Fibroblast of the conjunctiva (primary cell): ENCODE results near the gene MBD2.

Source experiments
- DNase-seq: peaks from one replicate; pipeline ENCODE4 v3.0.0-alpha.2; 2010; ENCODE audit warnings: low read depth

MBD2 gene

GRCh38 chr18:54197747-54198411 lies 26.6 kb downstream of the MBD2 start:
- no peak for DNase-seq

- no peak for DNase-seq
Observed at GRCh38 chr18:54193786-54194185, 30.7 kb downstream of the MBD2 start.

GRCh38 chr18:54192900-54193299 lies 31.6 kb downstream of the MBD2 start:
- no peak for DNase-seq

- no peak for DNase-seq
Observed at GRCh38 chr18:54192415-54192814, 32.1 kb downstream of the MBD2 start.

- DNase-seq = no peak
Observed at GRCh38 chr18:54191352-54191751, 33.1 kb downstream of the MBD2 start.

GRCh38 chr18:54187372-54187771 lies 37.1 kb downstream of the MBD2 start:
- no peak for DNase-seq

GRCh38 chr18:54184836-54185235 lies 39.6 kb downstream of the MBD2 start:
- DNase-seq = no peak

GRCh38 chr18:54183390-54183789 lies 41.1 kb downstream of the MBD2 start:
- no peak for DNase-seq

- no peak for DNase-seq
Observed at GRCh38 chr18:54181856-54182602, 42.4 kb downstream of the MBD2 start.

GRCh38 chr18:54173980-54174630 lies 50.4 kb downstream of the MBD2 start:
- no peak for DNase-seq

- DNase-seq = no peak
Observed at GRCh38 chr18:54173250-54173649, 51.2 kb downstream of the MBD2 start.

- DNase-seq = no peak
Observed at GRCh38 chr18:54169431-54170403, 54.8 kb downstream of the MBD2 start.

- no peak for DNase-seq
Observed at GRCh38 chr18:54165450-54165849, 59.0 kb downstream of the MBD2 start.

GRCh38 chr18:54163453-54163852 lies 61.0 kb downstream of the MBD2 start:
- DNase-seq = no peak

- DNase-seq = peak; percentile 12
Observed at GRCh38 chr18:54162431-54162830, 62.0 kb downstream of the MBD2 start.

- DNase-seq = no peak
Observed at GRCh38 chr18:54161267-54161666, 63.2 kb downstream of the MBD2 start.

GRCh38 chr18:54159906-54160305 lies 64.6 kb downstream of the MBD2 start:
- no peak for DNase-seq

- no peak for DNase-seq
Observed at GRCh38 chr18:54157646-54158385, 66.7 kb downstream of the MBD2 start.

- no peak for DNase-seq
Observed at GRCh38 chr18:54155412-54155811, 69.1 kb downstream of the MBD2 start.

GRCh38 chr18:54154231-54154630 lies 70.2 kb downstream of the MBD2 start:
- DNase-seq = no peak

GRCh38 chr18:54151376-54151775 lies 73.1 kb downstream of the MBD2 start:
- DNase-seq = no peak
